T-helper 22 cell (primary cell): ENCODE measurements around the gene AKIP1.
A peak's percentile ranks its signal among the peaks of the same experiment; 100 is the strongest.
"Not testable (repeated sequence)": the region's sequence is repeated elsewhere in the genome, so short reads cannot be mapped to it uniquely, and the experiment has no call there.

Experiments used
- DNase-seq: peaks from one replicate; pipeline ENCODE4 v3.0.0-alpha.2; 2020; ENCODE audit warnings: low read depth

AKIP1 gene, protein sequence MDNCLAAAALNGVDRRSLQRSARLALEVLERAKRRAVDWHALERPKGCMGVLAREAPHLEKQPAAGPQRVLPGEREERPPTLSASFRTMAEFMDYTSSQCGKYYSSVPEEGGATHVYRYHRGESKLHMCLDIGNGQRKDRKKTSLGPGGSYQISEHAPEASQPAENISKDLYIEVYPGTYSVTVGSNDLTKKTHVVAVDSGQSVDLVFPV

DNA sequence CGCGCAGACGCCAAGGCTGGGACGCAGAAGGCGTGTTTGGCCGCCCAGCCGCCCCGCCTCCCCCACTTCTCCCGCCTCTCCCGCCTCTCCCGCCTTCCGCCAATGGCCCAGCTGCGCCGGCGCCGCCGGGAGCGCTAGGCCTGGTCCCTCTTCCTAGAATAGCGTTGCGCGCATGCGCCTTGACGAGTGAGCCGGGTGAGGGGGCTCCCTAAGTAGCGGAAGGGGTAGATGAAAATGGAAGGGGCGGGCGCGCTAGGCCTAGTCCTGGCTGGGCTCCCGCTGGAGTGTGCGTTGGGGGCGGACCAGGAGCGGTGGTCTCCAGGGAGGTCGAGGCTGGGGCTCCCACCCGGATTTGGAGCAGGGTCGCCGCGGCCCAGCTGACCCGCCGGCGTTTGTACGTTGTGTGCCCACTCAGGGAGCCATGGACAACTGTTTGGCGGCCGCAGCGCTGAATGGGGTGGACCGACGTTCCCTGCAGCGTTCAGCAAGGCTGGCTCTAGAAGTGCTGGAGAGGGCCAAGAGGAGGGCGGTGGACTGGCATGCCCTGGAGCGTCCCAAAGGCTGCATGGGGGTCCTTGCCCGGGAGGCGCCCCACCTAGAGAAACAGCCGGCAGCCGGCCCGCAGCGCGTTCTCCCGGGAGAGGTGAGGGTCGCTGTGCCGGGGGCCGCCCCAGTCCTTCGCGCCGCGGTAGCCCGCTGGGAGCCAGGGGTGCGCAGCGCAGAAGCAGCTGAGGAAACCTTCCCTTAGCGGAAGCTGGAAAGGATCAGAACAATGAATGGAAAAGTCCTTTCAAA lies at the start of gene AKIP1:
Gene AKIP1, plus strand, starts transcription at position 161 of the 795 bp plus-strand sequence. Its CDS starts 261 bp downstream, at position 422.
- DNase-seq, result peak; percentile 81

DNA sequence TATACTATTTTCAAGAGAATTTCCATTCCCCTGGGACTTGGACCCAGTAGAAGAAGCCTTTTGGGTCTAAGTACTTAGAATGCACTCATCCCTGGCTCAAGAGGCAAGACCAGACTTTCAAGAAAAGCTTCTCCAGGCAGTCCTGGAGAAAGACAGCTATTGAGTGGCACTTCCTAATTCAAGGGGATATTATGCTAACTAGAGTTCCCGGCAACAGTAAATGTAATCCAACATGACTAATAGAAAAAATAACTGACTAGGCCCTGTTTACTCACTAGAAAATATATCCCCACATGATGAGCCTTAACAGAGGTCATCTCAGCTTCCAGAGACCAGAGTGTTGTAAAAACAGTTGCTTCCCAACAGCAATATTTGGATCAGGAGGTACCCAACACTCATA lies 47.2 kb upstream of the AKIP1 start:
- no peak for DNase-seq

DNA sequence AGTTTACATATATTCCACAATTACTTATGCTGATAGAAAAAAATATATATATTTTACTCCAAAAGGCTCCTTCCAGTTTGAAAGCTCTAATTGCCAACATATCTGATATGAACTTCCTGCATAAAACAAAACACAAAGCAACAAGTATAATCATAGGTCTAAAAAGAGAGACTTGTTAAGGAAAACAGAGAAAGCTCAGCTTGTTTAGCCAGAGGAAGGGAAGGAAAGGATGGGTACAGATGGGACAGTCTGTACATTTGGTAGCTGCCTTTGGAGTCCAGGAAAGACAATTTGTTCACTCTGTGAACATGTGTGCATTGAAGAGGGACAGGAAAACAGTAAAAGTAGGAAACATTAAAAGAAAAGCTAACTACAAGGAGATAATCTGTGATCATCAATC lies 45.7 kb upstream of the AKIP1 start:
- no peak for DNase-seq

DNA sequence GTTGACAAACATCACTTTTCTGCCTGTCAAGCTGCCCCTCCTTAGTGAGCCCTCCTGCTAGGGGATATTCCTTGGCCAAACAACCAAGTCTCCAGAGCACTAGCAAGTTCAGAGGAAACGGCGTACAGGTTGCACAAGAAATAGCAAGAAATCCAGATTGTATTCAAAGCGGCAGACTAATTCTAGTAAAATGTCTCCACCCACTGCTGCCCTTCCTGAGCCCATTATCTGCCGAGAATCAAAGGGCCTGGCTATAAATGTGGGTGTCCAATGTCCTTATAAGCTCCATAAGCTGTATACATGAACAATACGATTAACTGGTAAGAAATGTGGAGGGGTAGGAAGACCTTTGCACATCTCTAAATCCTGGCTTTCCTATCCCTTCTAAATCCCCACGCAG lies 44.0 kb upstream of the AKIP1 start:
- no peak for DNase-seq

DNA sequence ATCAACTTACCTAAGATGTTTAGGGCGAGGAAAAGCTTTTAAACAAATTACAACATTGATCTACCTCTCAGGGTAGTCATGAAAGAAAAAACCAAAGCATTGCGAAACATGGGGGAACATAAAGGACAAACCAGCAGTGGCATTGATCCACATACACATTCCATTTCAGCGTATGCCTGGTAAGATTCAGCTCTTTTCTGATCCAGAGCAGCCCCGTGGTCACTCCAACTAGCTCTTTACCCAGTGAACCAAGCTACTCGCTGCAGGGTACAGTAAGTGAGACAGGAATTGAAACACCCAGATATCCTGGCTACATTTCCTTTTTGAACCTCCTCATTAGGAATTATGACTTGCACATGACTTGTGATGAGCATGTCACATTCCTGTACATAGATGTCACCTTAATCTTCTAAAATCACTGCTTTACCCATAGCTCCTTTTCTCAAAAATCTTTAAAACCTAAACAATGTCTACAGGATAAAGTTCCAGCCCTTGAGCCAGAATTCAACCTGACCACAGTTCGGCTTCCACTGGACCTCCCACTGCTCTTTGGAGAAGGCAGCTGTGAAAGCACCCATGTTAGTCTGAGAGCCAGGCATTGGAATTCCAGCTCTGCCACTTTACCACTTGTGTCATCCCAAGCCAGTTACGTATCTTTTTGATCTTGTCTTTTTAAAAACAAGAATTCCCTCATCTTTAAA lies 42.9 kb upstream of the AKIP1 start:
- no peak for DNase-seq

- DNase-seq, result no peak
These were observed 40.4 kb upstream of the AKIP1 start for GRCh38 chr11:8870411-8871170.

- DNase-seq, result no peak
These were observed 39.7 kb upstream of the AKIP1 start for GRCh38 chr11:8871171-8871775.

DNA sequence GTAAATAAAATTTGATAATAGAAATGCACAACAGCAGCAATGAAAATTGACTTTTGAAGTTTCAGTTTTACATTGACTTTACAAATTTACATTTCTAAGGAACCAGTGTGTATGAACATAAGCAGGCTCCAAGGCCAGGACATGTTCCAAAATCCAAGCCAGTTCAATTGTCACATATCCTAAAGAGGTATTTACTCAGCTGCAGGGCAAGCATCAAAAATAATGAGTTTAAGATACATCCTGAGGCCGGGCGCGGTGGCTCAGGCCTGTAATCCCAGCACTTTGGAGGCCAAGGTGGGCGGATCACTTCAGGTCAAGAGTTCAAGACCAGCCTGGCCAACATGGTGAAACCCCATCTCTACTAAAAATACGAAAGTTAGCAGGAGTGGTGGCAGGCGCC lies 39.0 kb upstream of the AKIP1 start:
- no peak for DNase-seq

DNA sequence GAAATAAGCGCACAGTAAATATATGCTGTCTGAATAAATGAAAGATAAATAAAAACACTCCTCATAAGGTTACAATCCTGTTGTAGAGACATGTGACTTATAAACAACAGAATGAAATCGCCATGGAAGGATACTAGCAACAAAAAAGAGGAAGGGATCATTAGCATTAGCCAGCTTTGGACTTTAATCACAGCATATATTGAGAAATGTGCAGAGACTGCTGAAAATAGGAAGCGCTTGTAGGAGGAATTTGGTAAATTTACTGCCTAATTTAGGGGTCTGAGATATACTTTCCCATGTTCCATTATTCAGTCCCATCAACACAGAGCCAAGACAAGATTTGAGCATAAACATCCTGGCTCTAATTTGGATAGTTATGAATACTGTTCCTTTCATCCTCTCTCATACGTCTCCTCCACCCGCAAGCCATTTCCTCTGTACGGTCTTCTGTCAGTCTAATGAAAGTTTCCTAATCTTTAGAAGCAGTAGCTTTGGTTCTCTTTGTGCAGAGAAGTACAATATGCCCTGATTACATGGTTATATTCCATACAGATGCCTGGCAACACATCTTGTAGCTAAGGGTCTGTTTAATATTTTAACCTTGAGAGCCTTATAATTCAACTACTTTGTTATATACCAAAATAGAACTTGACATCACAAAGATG lies 37.1 kb upstream of the AKIP1 start:
- DNase-seq, result no peak

- DNase-seq, result no peak
These were observed 32.2 kb upstream of the AKIP1 start for GRCh38 chr11:8878771-8879170.

DNA sequence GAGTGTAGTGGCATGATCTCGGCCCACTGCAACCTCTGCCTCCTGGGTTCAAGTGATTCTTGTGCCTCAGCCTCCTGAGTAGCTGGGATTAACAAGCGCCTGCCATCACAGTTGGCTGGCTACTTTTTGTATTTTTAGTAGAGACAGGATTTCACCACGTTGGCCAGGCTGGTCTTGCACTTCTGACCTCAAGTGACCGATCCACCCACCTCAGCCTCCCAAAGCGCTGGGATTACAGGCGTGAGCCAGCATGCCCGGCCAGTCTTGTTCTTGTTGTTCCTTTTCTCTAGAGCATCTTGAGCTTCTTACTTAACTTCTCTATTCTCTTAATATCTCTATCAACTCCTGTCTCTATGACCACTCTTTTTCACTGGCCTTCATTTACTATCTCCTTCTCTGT lies 29.4 kb upstream of the AKIP1 start:
- not testable (repeated sequence) for DNase-seq

DNA sequence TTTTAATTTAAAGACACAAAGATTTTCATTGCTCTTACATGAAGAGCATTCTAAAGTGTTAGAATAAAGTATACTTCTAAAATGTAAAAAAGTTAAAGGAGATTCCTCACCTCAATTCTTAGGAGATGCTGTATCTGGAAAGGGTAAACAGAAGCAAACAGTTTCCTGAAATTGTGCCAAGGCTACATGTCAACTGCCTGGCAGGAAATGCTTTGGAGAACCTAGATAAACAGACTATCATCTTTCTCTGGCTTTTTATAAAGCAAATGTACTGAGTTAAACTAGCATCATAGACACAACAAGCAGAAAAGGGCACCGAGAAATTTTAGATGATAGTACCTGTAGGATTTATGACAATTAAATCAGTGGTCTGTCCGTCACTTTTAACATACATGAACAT lies 24.7 kb upstream of the AKIP1 start:
- DNase-seq, result no peak

GRCh38 chr11:8891185-8891584 lies 19.8 kb upstream of the AKIP1 start:
- DNase-seq, result not testable (repeated sequence)

- no peak for DNase-seq
These were observed 11.8 kb upstream of the AKIP1 start for GRCh38 chr11:8899119-8899753.

DNA sequence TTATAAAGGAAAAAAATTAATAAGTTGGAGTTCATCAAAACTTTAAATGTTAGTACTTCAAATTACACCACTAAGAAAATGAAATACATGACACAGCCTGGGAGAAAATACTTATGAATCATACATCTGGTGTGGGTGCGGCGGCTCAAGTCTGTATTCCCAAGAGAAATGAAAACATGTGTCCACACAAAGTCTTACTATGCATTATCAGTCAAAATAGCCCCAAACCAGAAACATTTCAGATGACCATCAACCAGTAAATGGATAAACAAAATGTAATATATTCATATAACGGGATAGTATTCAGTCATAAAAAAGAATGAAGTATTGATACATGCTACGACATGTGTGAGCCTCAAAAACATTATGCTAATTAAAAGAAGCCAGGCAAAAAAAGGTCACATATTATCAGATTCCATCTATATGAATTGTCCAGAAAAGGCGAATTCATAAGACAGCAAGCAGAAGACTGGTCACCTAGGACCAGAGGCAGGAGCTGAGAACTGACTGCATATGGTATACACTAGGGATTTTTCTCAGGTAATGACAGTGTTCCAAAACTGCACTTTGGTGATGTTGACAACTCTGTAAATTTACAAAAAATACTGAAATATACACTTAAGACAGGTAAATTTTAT lies 5.3 kb upstream of the AKIP1 start:
- no peak for DNase-seq

DNA sequence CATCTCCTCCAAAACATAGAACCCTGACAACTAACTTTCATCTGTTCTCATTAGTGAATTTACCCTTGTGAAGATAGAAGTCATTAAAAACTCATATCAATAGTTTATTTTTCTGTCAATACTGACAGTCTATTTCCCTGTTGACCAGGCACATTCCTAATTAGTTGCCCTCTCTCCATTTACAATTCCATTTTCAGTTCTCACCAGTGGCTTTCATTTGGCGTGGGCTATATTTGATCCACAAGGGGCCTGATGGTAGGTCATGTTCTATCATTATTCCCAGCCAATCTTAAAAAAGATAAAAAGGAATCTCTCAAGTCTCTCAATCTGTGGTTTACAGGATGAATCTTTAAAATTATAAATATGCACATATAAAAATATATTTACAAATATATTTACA lies 3.9 kb upstream of the AKIP1 start:
- DNase-seq, result no peak

- no peak for DNase-seq
These were observed 2.9 kb upstream of the AKIP1 start for GRCh38 chr11:8908099-8908498.

DNA sequence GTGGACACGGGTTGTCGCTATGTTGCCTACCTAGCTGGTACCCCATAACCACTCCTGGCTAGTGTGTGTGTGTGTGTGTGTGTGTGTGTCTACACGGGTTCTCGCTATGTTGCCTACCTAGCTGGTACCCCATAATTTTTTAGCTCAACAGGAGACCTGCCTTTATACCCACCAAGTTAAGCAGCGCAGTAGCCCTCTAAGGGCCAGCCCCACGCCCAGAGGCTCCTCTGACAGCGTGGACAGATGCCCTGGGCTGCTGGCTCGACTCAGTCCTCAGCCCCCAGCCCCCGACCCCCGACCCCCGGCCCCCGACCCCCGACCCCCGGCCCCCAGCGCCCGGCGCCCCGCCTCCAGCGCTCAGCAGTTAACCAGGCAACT lies 351 bp upstream of the AKIP1 start:
- DNase-seq, result no peak

- no peak for DNase-seq
These were observed 3.1 kb downstream of the AKIP1 start for GRCh38 chr11:8913961-8914660.

DNA sequence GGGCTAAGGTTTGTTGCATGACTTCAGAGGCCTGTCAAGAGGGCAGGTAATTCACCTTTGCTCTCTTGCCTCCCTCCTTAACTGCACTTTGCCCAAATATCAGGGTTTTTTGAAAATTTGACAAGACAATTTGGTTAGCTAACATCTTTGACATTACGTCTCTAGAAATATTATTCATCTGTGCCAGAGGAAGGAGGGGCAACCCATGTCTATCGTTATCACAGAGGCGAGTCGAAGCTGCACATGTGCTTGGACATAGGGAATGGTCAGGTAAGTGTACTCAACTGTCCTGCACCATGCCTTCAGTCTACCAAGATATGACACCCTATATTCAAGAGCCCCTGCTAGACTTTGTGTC lies 3.7 kb downstream of the AKIP1 start:
- no peak for DNase-seq
